Epithelial cell of esophagus (primary cell): ENCODE measurements around the gene HSD3B7.

Experiments
- DNase-seq: peaks from one replicate; pipeline ENCODE4 v3.0.0; 2010; ENCODE audit warnings: low read depth
- H3K4me3 ChIP-seq: 2 replicates; pipeline ENCODE4 v1.5.1; 2011; ENCODE audit warnings: mild to moderate bottlenecking, low read length, control low read depth
- CTCF ChIP-seq: IDR thresholded peaks from 2 replicates; pipeline ENCODE4 v1.5.1; 2011; ENCODE audit warnings: low read depth, mild to moderate bottlenecking, low read length, control low read depth, inconsistent platforms; ENCODE audit not compliant: insufficient read depth; ENCODE audit errors: missing control alignments

Gene HSD3B7

GRCh38 chr16:30947541-30947858 is 37.5 kb upstream of the HSD3B7 start:
- H3K4me3 ChIP-seq: no peak overlapping the region
- DNase-seq: no peak
- TF ChIP-seq CTCF: no peak

GRCh38 chr16:30947859-30948666 is 36.9 kb upstream of the HSD3B7 start:
- no peak for TF ChIP-seq CTCF
- peak overlapping the region; percentile 85 for H3K4me3 ChIP-seq
- peak; percentile 93 for DNase-seq

- H3K4me3 ChIP-seq: peak within 1 kb of the TSS; percentile 85
- no peak for TF ChIP-seq CTCF
- peak; percentile 70 for DNase-seq
Observed at GRCh38 chr16:30948667-30949649, 36.0 kb upstream of the HSD3B7 start, which contains the start of gene ORAI3. Gene ORAI3, plus strand, starts transcription at chr16:30949068. Its CDS starts 222 bp downstream, at chr16:30949290.

- peak; percentile 17 for TF ChIP-seq CTCF
- peak; percentile 96 for DNase-seq
- peak overlapping the region; percentile 85 for H3K4me3 ChIP-seq
Observed at GRCh38 chr16:30949650-30950515, 35.1 kb upstream of the HSD3B7 start.

GRCh38 chr16:30950516-30951065 is 34.4 kb upstream of the HSD3B7 start:
- TF ChIP-seq CTCF: no peak
- no peak for DNase-seq
- H3K4me3 ChIP-seq: peak overlapping the region; percentile 85

GRCh38 chr16:30951193-30951592 is 33.8 kb upstream of the HSD3B7 start:
- H3K4me3 ChIP-seq: no peak overlapping the region
- no peak for TF ChIP-seq CTCF
- DNase-seq: no peak
